MCF 10A (cell line): ENCODE measurements around the gene TEX51. TPM values are rescaled to one million over a fixed set of nuclear protein-coding genes. Genes with fewer than 3 reads are reported as not detected.

Source experiments
- BruUV-seq: library from RNA; stranded (reverse); fragments of 400-500 nt; replicated peaks from 2 replicates; lab custom pipeline; 2021; lab: Mats Ljungman, UMichigan
- CTCF ChIA-PET: fragments of 300-600 bp; sonication (Branson Sonifier 250); formaldehyde crosslinking; extraction: SDS; loops from one replicate; lab custom pipeline; 2021; ENCODE audit warnings: antibody characterized with exemption, inconsistent platforms; lab: Yijun Ruan, JAX
- POLR2A ChIA-PET: fragments of 300-600, 350-650 bp; sonication (Branson Sonifier 250); formaldehyde crosslinking; extraction: SDS; loops from one replicate; lab custom pipeline; 2020; ENCODE audit warnings: antibody characterized with exemption, inconsistent platforms; lab: Yijun Ruan, JAX
- DNase-seq: peaks from one replicate; pipeline ENCODE4 v3.0.0-alpha.2; 2018; ENCODE audit not compliant: unreplicated experiment
- H3K27ac Mint-ChIP-seq: one replicate; pipeline ENCODE4 v1.8.0; 2022; ENCODE audit warnings: mild to moderate bottlenecking, low read depth, mixed read lengths; ENCODE audit not compliant: unreplicated experiment
- H3K27me3 Mint-ChIP-seq: one replicate; pipeline ENCODE4 v1.8.0; 2022; ENCODE audit warnings: mixed read lengths; ENCODE audit not compliant: insufficient read depth, unreplicated experiment
- H3K36me3 Mint-ChIP-seq: one replicate; pipeline ENCODE4 v1.8.0; 2022; ENCODE audit warnings: mild to moderate bottlenecking, moderate library complexity, mixed read lengths; ENCODE audit not compliant: insufficient read depth, unreplicated experiment
- H3K4me1 Mint-ChIP-seq: one replicate; pipeline ENCODE4 v1.8.0; 2022; ENCODE audit warnings: mixed read lengths; ENCODE audit not compliant: insufficient read depth, unreplicated experiment
- H3K4me3 Mint-ChIP-seq: one replicate; pipeline ENCODE4 v1.8.0; 2022; ENCODE audit warnings: mild to moderate bottlenecking, moderate library complexity, mixed read lengths; ENCODE audit not compliant: unreplicated experiment
- H3K9me3 Mint-ChIP-seq: one replicate; pipeline ENCODE4 v1.8.0; 2022; ENCODE audit warnings: mixed read lengths; ENCODE audit not compliant: unreplicated experiment
- intact Hi-C: fragments of 100-400 bp; cut with micrococcal nuclease; formaldehyde crosslinking; loops from 2 replicates; pipeline ENCODE4 v1.14.1; 2022
- total RNA-seq: library from RNA; stranded (reverse); gene quantifications from 2 replicates; pipeline ENCODE4 v1.2.3, GENCODE V29; 2022
- TF ChIP-seq, protein P1 (sequence below): fragments of 200-600 bp; IDR thresholded peaks from one replicate; pipeline ENCODE4 v1.8.0; 2022; ENCODE audit warnings: antibody characterized with exemption, mild to moderate bottlenecking; ENCODE audit not compliant: unreplicated experiment

TEX51 gene
- total RNA-seq, 1 experiment from 2014 or later: not detected

DNA sequence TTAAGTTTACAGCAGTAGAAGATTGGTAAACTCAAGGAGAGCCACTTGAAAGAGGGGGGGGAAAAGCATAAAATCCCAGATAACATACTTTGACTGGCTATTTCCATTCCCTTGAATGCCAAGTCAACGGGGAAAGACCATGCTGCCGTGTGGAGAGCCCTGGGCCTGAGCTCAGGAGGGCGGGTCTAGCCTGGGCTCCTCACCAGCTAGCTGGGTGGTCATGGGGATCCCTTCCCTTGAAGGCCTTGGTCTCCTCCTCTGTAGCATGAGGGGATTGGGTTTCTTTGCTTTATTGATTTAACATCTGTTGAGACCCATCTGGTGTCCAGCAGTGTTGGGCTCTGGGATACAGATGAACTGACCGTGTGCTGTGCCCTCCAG is 35.0 kb downstream of the TEX51 start:
- no peak overlapping the region for H3K27ac Mint-ChIP-seq
- H3K4me1 Mint-ChIP-seq: no peaks in the 10 kb centered on the region
- H3K9me3 Mint-ChIP-seq: no peaks in the 10 kb centered on the region
- CTCF ChIA-PET: interaction anchor here (0.8 kb wide), 1 partner anchor 134 kb away, joined by 3 read pairs; no protein-coding TSS in a partner anchor
- intact Hi-C loops: no loop called here
- no peak for DNase-seq
- TF ChIP-seq, protein P1, sequence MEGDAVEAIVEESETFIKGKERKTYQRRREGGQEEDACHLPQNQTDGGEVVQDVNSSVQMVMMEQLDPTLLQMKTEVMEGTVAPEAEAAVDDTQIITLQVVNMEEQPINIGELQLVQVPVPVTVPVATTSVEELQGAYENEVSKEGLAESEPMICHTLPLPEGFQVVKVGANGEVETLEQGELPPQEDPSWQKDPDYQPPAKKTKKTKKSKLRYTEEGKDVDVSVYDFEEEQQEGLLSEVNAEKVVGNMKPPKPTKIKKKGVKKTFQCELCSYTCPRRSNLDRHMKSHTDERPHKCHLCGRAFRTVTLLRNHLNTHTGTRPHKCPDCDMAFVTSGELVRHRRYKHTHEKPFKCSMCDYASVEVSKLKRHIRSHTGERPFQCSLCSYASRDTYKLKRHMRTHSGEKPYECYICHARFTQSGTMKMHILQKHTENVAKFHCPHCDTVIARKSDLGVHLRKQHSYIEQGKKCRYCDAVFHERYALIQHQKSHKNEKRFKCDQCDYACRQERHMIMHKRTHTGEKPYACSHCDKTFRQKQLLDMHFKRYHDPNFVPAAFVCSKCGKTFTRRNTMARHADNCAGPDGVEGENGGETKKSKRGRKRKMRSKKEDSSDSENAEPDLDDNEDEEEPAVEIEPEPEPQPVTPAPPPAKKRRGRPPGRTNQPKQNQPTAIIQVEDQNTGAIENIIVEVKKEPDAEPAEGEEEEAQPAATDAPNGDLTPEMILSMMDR: no peak
- POLR2A ChIA-PET: no interaction called here
- no peaks in the 10 kb centered on the region for H3K36me3 Mint-ChIP-seq
- H3K27me3 Mint-ChIP-seq: peaks cover 61% of the 10 kb centered on the region
- BruUV-seq: no TSS peak
- no peak overlapping the region for H3K4me3 Mint-ChIP-seq

- DNase-seq: no peak
- peaks cover 61% of the 10 kb centered on the region for H3K27me3 Mint-ChIP-seq
- ChIA-PET CTCF (no interaction called here), POLR2A (no interaction called here)
- no peaks in the 10 kb centered on the region for H3K9me3 Mint-ChIP-seq
- no peaks in the 10 kb centered on the region for H3K4me1 Mint-ChIP-seq
- no peak overlapping the region for H3K27ac Mint-ChIP-seq
- intact Hi-C loops: no loop called here
- no peaks in the 10 kb centered on the region for H3K36me3 Mint-ChIP-seq
- no TSS peak for BruUV-seq
- TF ChIP-seq, protein P1: no peak
- no peak overlapping the region for H3K4me3 Mint-ChIP-seq
Measured at GRCh38 chr2:126934809-126935208, 36.1 kb downstream of the TEX51 start.

- BruUV-seq: no TSS peak
- ChIA-PET POLR2A (no interaction called here), CTCF (interaction anchor here (1.2 kb wide), 1 partner anchor 35 kb away, joined by 4 read pairs; no protein-coding TSS in a partner anchor)
- no peaks in the 10 kb centered on the region for H3K9me3 Mint-ChIP-seq
- TF ChIP-seq, protein P1: no peak
- intact Hi-C loops: no loop called here
- no peaks in the 10 kb centered on the region for H3K4me1 Mint-ChIP-seq
- no peak overlapping the region for H3K4me3 Mint-ChIP-seq
- no peak overlapping the region for H3K27ac Mint-ChIP-seq
- no peaks in the 10 kb centered on the region for H3K36me3 Mint-ChIP-seq
- H3K27me3 Mint-ChIP-seq: peaks cover 64% of the 10 kb centered on the region
- no peak for DNase-seq
Measured at GRCh38 chr2:126935774-126936173, 37.1 kb downstream of the TEX51 start.

GRCh38 chr2:126936219-126936723 is 37.6 kb downstream of the TEX51 start:
- CTCF ChIA-PET: interaction anchor here (1.2 kb wide), 1 partner anchor 35 kb away, joined by 4 read pairs; no protein-coding TSS in a partner anchor
- Mint-ChIP-seq H3K9me3 (no peaks in the 10 kb centered on the region), H3K4me1 (no peaks in the 10 kb centered on the region), H3K36me3 (no peaks in the 10 kb centered on the region), H3K27ac (no peak overlapping the region), H3K27me3 (peaks cover 69% of the 10 kb centered on the region), H3K4me3 (no peak overlapping the region)
- intact Hi-C loops: no loop called here
- no TSS peak for BruUV-seq
- TF ChIP-seq, protein P1: no peak
- POLR2A ChIA-PET: no interaction called here
- DNase-seq: no peak
